B cell (primary cell): ENCODE measurements around the gene RAI1. TPM values are rescaled to one million over a fixed set of nuclear protein-coding genes. Genes with fewer than 3 reads are reported as not detected.
"Not testable (repeated sequence)": the region's sequence is repeated elsewhere in the genome, so short reads cannot be mapped to it uniquely, and the experiment has no call there.

ENCODE experiments used
- ATAC-seq: fragments of 200-7000 bp; cut with Tn5 transposase; one replicate; pipeline ENCODE4 v1.10.0; 2021; ENCODE audit warnings: low read depth, mild to moderate bottlenecking, moderate number of reproducible peaks, moderate library complexity
- CTCF ChIA-PET: fragments of 350-600 bp; sonication (Branson Sonifier 250); formaldehyde crosslinking; loops from one replicate; lab custom pipeline; 2021; ENCODE audit warnings: antibody characterized with exemption, inconsistent platforms; lab: Charles Lee
- POLR2A ChIA-PET: fragments of 350-600 bp; sonication (Branson Sonifier 250); formaldehyde crosslinking; loops from one replicate; lab custom pipeline; 2021; ENCODE audit warnings: antibody characterized with exemption; lab: Charles Lee
- DNase-seq: peaks from one replicate; pipeline ENCODE4 v3.0.0; 2013
- H2AFZ ChIP-seq: 2 replicates; pipeline ENCODE4 v1.6.1; 2012; ENCODE audit warnings: mild to moderate bottlenecking, low read depth, low read length; ENCODE audit not compliant: insufficient read depth, poor library complexity, severe bottlenecking
- H3K27ac ChIP-seq, 2 donors: 1 replicate in 1 of 2; 2 replicates in 1 of 2; pipeline ENCODE4 v1.5.1; 2012 to 2013; ENCODE audit warnings: low read length in 2 of 2, mild to moderate bottlenecking in 2 of 2, moderate library complexity in 1 of 2
- H3K27me3 ChIP-seq, 4 experiments: fragments of 200-600 bp in 1 of 4; sonication (generic) in 1 of 4; replicated peaks in 1 of 4; 1 replicate in 2 of 4; 2 replicates in 2 of 4; pipeline versions ENCODE4 v1.6.1 to v1.7.0; 2013 to 2016; ENCODE audit warnings: low read length in 3 of 4, mild to moderate bottlenecking in 2 of 4, mixed read lengths in 1 of 4, moderate library complexity in 1 of 4; ENCODE audit not compliant: insufficient read depth in 4 of 4, control insufficient read depth in 3 of 4; ENCODE audit errors: control extremely low read depth in 1 of 4
- H3K36me3 ChIP-seq, 2 experiments: replicated peaks in 1 of 2; 1 replicate in 1 of 2; 2 replicates in 1 of 2; pipeline versions ENCODE4 v1.6.1 to v1.7.1; 2013; ENCODE audit warnings: low read length in 1 of 2; ENCODE audit not compliant: insufficient read depth in 2 of 2, control insufficient read depth in 1 of 2; ENCODE audit errors: control extremely low read depth in 1 of 2, extremely low read depth in 1 of 2
- H3K4me1 ChIP-seq, 2 donors: fragments of 200-600 bp in 1 of 2; sonication (generic) in 1 of 2; 1 replicate in 1 of 2; 2 replicates in 1 of 2; pipeline versions ENCODE4 v1.5.1 to v1.6.1; 2013 to 2017; ENCODE audit warnings: low read length in 2 of 2; ENCODE audit not compliant: control insufficient read depth in 2 of 2, insufficient read depth in 2 of 2
- H3K4me2 ChIP-seq: replicated peaks from 2 replicates; pipeline ENCODE3; 2012; ENCODE audit warnings: mild to moderate bottlenecking, low read depth, low read length; ENCODE audit not compliant: poor library complexity, severe bottlenecking
- H3K4me3 ChIP-seq, 5 experiments: fragments of 200-600 bp in 1 of 5; sonication (generic) in 1 of 5; 1 replicate in 3 of 5; 2 replicates in 2 of 5; pipeline versions ENCODE4 v1.5.1 to v1.7.0; 2011 to 2016; ENCODE audit warnings: low read length in 4 of 5, mild to moderate bottlenecking in 4 of 5, low read depth in 2 of 5, control low read depth in 1 of 5, moderate library complexity in 1 of 5; ENCODE audit not compliant: insufficient read depth in 1 of 5; ENCODE audit errors: control extremely low read depth in 1 of 5, extremely low read depth in 1 of 5
- H3K79me2 ChIP-seq: fragments of 200-600 bp; sonication (generic); one replicate; pipeline ENCODE4 v1.6.0; 2016; ENCODE audit warnings: low read length; ENCODE audit not compliant: control insufficient read depth, insufficient read depth
- H3K9ac ChIP-seq: fragments of 200-600 bp; sonication (generic); 2 replicates; pipeline ENCODE4 v1.6.1; 2017; ENCODE audit warnings: mild to moderate bottlenecking, low read length, moderate library complexity
- H3K9me3 ChIP-seq, 3 donors: one replicate each; pipeline versions ENCODE4 v1.6.1 to v1.7.1; 2013; ENCODE audit warnings: low read length in 2 of 3; ENCODE audit not compliant: control insufficient read depth in 2 of 3, insufficient read depth in 1 of 3; ENCODE audit errors: control extremely low read depth in 1 of 3
- H4K20me1 ChIP-seq: 2 replicates; pipeline ENCODE4 v1.6.0; 2012; ENCODE audit warnings: mild to moderate bottlenecking, low read length; ENCODE audit not compliant: insufficient read depth, control insufficient read depth, poor library complexity, severe bottlenecking
- H3K27ac Mint-ChIP-seq: one replicate; pipeline ENCODE4 v1.8.0; 2021; ENCODE audit warnings: mixed read lengths
- H3K27me3 Mint-ChIP-seq: one replicate; pipeline ENCODE4 v1.8.0; 2021; ENCODE audit warnings: mixed read lengths
- H3K4me1 Mint-ChIP-seq: one replicate; pipeline ENCODE4 v1.8.0; 2021; ENCODE audit warnings: mixed read lengths
- H3K4me3 Mint-ChIP-seq: one replicate; pipeline ENCODE4 v1.8.0; 2021; ENCODE audit warnings: mixed read lengths
- H3K9me3 Mint-ChIP-seq: one replicate; pipeline ENCODE4 v1.8.0; 2022; ENCODE audit warnings: mixed read lengths; ENCODE audit not compliant: insufficient read depth
- CTCF ChIP-seq: fragments of 200-600 bp; IDR thresholded peaks from one replicate; pipeline ENCODE4 v1.8.0; 2022; ENCODE audit warnings: antibody characterized with exemption, mild to moderate bottlenecking
- EZH2 ChIP-seq: IDR thresholded peaks from 2 replicates; pipeline ENCODE4 v1.6.1; 2012; ENCODE audit warnings: borderline replicate concordance, low read depth, mild to moderate bottlenecking, moderate library complexity, low read length; ENCODE audit not compliant: insufficient read depth, poor library complexity, severe bottlenecking
- WGBS: methylation state at CpG from one replicate; pipeline ENCODE4 v1.1.5; 2013; ENCODE audit warnings: missing lambda C conversion rate; ENCODE audit not compliant: insufficient coverage; 5-methylcytosine and 5-hydroxymethylcytosine counted together
- intact Hi-C: fragments of 100-400 bp; cut with micrococcal nuclease; formaldehyde crosslinking; loops from one replicate; pipeline ENCODE4 v1.10.0; 2022
- polyA plus RNA-seq: library from polyadenylated mRNA; depleted of rRNA; stranded (reverse); fragments of >200 nt; gene quantifications from 2 replicates; pipeline ENCODE4 v1.2.3, GENCODE V29; 2012
- total RNA-seq, 2 donors: library from RNA; stranded (reverse); fragments of 120-200 nt in 1 of 2; gene quantifications; 1 replicate in 1 of 2; 2 replicates in 1 of 2; pipeline versions ENCODE4 v1.2.3 to v1.2.4, GENCODE V29; 2013 to 2022

The RAI1 gene
- total and polyA plus RNA-seq, 2 donors (not counting 1 experiment from before 2014, with no cell fraction given): 4.7 to 34.0 TPM

GRCh38 chr17:17639661-17640270 is 41.5 kb upstream of the RAI1 start:
- H3K4me3 Mint-ChIP-seq, H3K4me2 ChIP-seq, intact Hi-C loops, H3K27ac Mint-ChIP-seq, H3K4me1 ChIP-seq, DNase-seq, H2AFZ ChIP-seq, H3K9ac ChIP-seq, H3K9me3 ChIP-seq, H3K4me1 Mint-ChIP-seq, H4K20me1 ChIP-seq, H3K79me2 ChIP-seq, H3K36me3 ChIP-seq, POLR2A ChIA-PET, H3K4me3 ChIP-seq, H3K27ac ChIP-seq, H3K27me3 ChIP-seq, H3K9me3 Mint-ChIP-seq, ATAC-seq: not testable (repeated sequence)
- CTCF ChIA-PET: interaction anchor here (1.2 to 6.6 kb wide), 3 partner anchors 143 to 286 kb away, joined by 4 to 124 read pairs (median 121); partner anchors contain the start of gene RASD1
- WGBS: 43% methylated on average over 4 of the region's 9 CpGs
- peaks cover 11% of the 10 kb centered on the region for H3K27me3 Mint-ChIP-seq

- peak; percentile 88 for ATAC-seq
- 29% methylated on average over 9 of the region's 14 CpGs for WGBS
These were observed 39.4 kb upstream of the RAI1 start for GRCh38 chr17:17641621-17642409.

GRCh38 chr17:17645148-17645547 is 36.1 kb upstream of the RAI1 start:
- POLR2A ChIA-PET, H3K9me3 Mint-ChIP-seq, H3K27ac Mint-ChIP-seq, intact Hi-C loops, DNase-seq, H3K4me3 ChIP-seq, H4K20me1 ChIP-seq, ATAC-seq, H3K79me2 ChIP-seq, H3K4me1 Mint-ChIP-seq, H3K36me3 ChIP-seq, H3K4me2 ChIP-seq, H3K27ac ChIP-seq, H2AFZ ChIP-seq, H3K9ac ChIP-seq, H3K27me3 Mint-ChIP-seq, H3K4me1 ChIP-seq, H3K4me3 Mint-ChIP-seq, H3K27me3 ChIP-seq: not testable (repeated sequence)
- H3K9me3 ChIP-seq: peaks cover 0 to 16% (median 0%) of the 10 kb centered on the region in 3 donors
- no CpG with 5 or more reads among the region's 4 CpGs for WGBS
- CTCF ChIA-PET: interaction anchor here (0.6 to 0.9 kb wide), 3 partner anchors 31 to 290 kb away, joined by 3 read pairs; no protein-coding TSS in a partner anchor

More at GRCh38 chr17:17641621-17642409, 39.4 kb upstream of the RAI1 start:
- H3K4me3 Mint-ChIP-seq: no peak overlapping the region
- H3K4me1 ChIP-seq: no peaks in the 10 kb centered on the region
- no peaks in the 10 kb centered on the region for H3K9me3 Mint-ChIP-seq
- H3K9me3 ChIP-seq: peaks cover 0 to 11% (median 0%) of the 10 kb centered on the region in 3 donors
- H3K79me2 ChIP-seq: no peaks in the 10 kb centered on the region
- H3K27me3 Mint-ChIP-seq: peaks cover 15% of the 10 kb centered on the region
- H4K20me1 ChIP-seq: no peaks in the 10 kb centered on the region
- no peak overlapping the region for H2AFZ ChIP-seq
- intact Hi-C loops: loop anchor here (1.0 to 2.0 kb wide), 2 partner anchors 201 to 287 kb away; no protein-coding TSS in a partner anchor
- H3K27me3 ChIP-seq: peaks cover 0 to 2% (median 0%) of the 10 kb centered on the region in 4 experiments
- POLR2A ChIA-PET: interaction anchor here (1.0 kb wide), 1 partner anchor 50 kb away, joined by 4 read pairs; no protein-coding TSS in a partner anchor
- no peak overlapping the region for H3K4me3 ChIP-seq
- DNase-seq: peak; percentile 83
- no peak overlapping the region for H3K27ac ChIP-seq
- no peaks in the 10 kb centered on the region for H3K36me3 ChIP-seq
- no peak for TF ChIP-seq EZH2
- peak; percentile 80 for TF ChIP-seq CTCF
- no peak overlapping the region for H3K4me2 ChIP-seq
- CTCF ChIA-PET: interaction anchor here (0.6 to 6.6 kb wide), 24 partner anchors 9 to 641 kb away, joined by 3 to 124 read pairs (median 5); partner anchors contain the start of gene RASD1
- H3K27ac Mint-ChIP-seq: no peak overlapping the region
- H3K9ac ChIP-seq: no peak overlapping the region
- H3K4me1 Mint-ChIP-seq: no peaks in the 10 kb centered on the region
